Mesothelial cell of epicardium (in vitro differentiated cells): ENCODE measurements around the gene PODNL1. TPM values are rescaled to one million over a fixed set of nuclear protein-coding genes. Genes with fewer than 3 reads are reported as not detected.

ENCODE experiments used
- DNase-seq, 2 experiments: peaks; one replicate each; pipeline ENCODE4 v3.0.0; 2021; ENCODE audit warnings: low spot score in 2 of 2; ENCODE audit not compliant: unreplicated experiment in 2 of 2
- H3K27ac Mint-ChIP-seq: 2 replicates; pipeline ENCODE4 v1.8.0; 2021; ENCODE audit warnings: mixed read lengths
- H3K27me3 Mint-ChIP-seq: 2 replicates; pipeline ENCODE4 v1.8.0; 2021; ENCODE audit warnings: low read depth, mixed read lengths
- H3K36me3 Mint-ChIP-seq: 2 replicates; pipeline ENCODE4 v1.8.0; 2021; ENCODE audit warnings: mixed read lengths
- H3K4me1 Mint-ChIP-seq: 2 replicates; pipeline ENCODE4 v1.8.0; 2021; ENCODE audit warnings: mixed read lengths
- H3K4me3 Mint-ChIP-seq: 2 replicates; pipeline ENCODE4 v1.8.0; 2021; ENCODE audit warnings: mild to moderate bottlenecking, moderate library complexity, mixed read lengths
- H3K9me3 Mint-ChIP-seq: 2 replicates; pipeline ENCODE4 v1.8.0; 2021; ENCODE audit warnings: mixed read lengths
- CTCF ChIP-seq: fragments of 200-600 bp; sonication (generic); IDR thresholded peaks from one replicate; pipeline ENCODE4 v1.5.0; 2021; ENCODE audit warnings: antibody characterized with exemption; ENCODE audit not compliant: unreplicated experiment
- total RNA-seq: library from RNA; stranded (reverse); gene quantifications from 3 replicates; pipeline ENCODE4 v1.2.1, GENCODE V29; 2021

Gene PODNL1
- total RNA-seq, 1 donor from 2014 or later, result 1.0 TPM

GRCh38 chr19:13984875-13985741, 46.9 kb upstream of the PODNL1 start:
- Mint-ChIP-seq H3K27me3 (no peaks in the 10 kb centered on the region), H3K9me3 (no peaks in the 10 kb centered on the region), H3K4me1 (peaks cover 15% of the 10 kb centered on the region), H3K36me3 (peaks cover 9% of the 10 kb centered on the region), H3K27ac (peak overlapping the region; percentile 66), H3K4me3 (no peak overlapping the region)
- no peak for DNase-seq
- TF ChIP-seq CTCF, result no peak

GRCh38 chr19:13984186-13984585, 46.0 kb upstream of the PODNL1 start:
- H3K4me3 Mint-ChIP-seq, result no peak overlapping the region
- H3K27ac Mint-ChIP-seq, result no peak overlapping the region
- peaks cover 22% of the 10 kb centered on the region for H3K4me1 Mint-ChIP-seq
- no peaks in the 10 kb centered on the region for H3K27me3 Mint-ChIP-seq
- peaks cover 6% of the 10 kb centered on the region for H3K36me3 Mint-ChIP-seq
- no peak for TF ChIP-seq CTCF
- H3K9me3 Mint-ChIP-seq, result no peaks in the 10 kb centered on the region
- DNase-seq, result no peak

- H3K9me3 Mint-ChIP-seq, result no peaks in the 10 kb centered on the region
- peaks cover 2% of the 10 kb centered on the region for H3K36me3 Mint-ChIP-seq
- no peak for DNase-seq
- no peak for TF ChIP-seq CTCF
- H3K27me3 Mint-ChIP-seq, result no peaks in the 10 kb centered on the region
- no peak overlapping the region for H3K4me3 Mint-ChIP-seq
- peaks cover 24% of the 10 kb centered on the region for H3K4me1 Mint-ChIP-seq
- H3K27ac Mint-ChIP-seq, result no peak overlapping the region
Measured at GRCh38 chr19:13983213-13983889, 45.1 kb upstream of the PODNL1 start.

DNA sequence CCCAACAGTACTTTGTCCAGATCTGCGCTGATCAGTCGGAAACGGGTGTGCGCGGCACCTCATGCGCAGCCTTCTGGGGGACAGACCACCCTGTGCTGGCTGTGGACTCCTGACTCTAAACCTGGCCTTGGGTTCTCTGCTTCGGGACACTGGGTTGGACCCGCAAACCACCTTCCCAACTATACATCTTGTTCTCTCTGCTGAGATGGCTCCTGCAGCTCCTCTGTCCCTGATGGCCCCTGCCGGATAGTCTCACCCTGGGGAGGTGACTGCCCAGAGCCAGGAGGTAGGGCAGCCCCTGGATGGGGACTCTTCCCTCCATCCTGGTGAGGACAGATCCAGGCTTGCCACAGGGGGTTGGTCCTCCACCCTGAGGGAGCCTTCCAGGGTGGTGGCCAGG, 44.6 kb upstream of the PODNL1 start:
- TF ChIP-seq CTCF, result no peak
- Mint-ChIP-seq H3K9me3 (no peaks in the 10 kb centered on the region), H3K27me3 (no peaks in the 10 kb centered on the region), H3K4me1 (peaks cover 28% of the 10 kb centered on the region), H3K27ac (no peak overlapping the region), H3K4me3 (no peak overlapping the region), H3K36me3 (peaks cover 2% of the 10 kb centered on the region)
- DNase-seq, result no peak

GRCh38 chr19:13981988-13982501, 43.8 kb upstream of the PODNL1 start:
- no peak for DNase-seq
- Mint-ChIP-seq H3K4me1 (peaks cover 24% of the 10 kb centered on the region), H3K9me3 (no peaks in the 10 kb centered on the region), H3K27me3 (no peaks in the 10 kb centered on the region), H3K4me3 (no peak overlapping the region), H3K36me3 (peaks cover 2% of the 10 kb centered on the region), H3K27ac (no peak overlapping the region)
- no peak for TF ChIP-seq CTCF
